HEK293 (cell line): ENCODE results near the gene SART3.

Source experiments
- YY1 ChIP-seq: fragments of 450-650 bp; formaldehyde crosslinking; IDR thresholded peaks from 2 replicates; pipeline ENCODE4 v1.5.1; 2018; ENCODE audit warnings: missing biosample characterization, missing genetic modification characterization
- ZBTB48 ChIP-seq: fragments of 450-650 bp; formaldehyde crosslinking; IDR thresholded peaks from 2 replicates; pipeline ENCODE4 v1.5.1; 2016; ENCODE audit warnings: missing biosample characterization, missing genetic modification characterization
- ZNF121 ChIP-seq: fragments of 450-650 bp; formaldehyde crosslinking; IDR thresholded peaks from 2 replicates; pipeline ENCODE4 v1.5.1; 2016; ENCODE audit warnings: missing biosample characterization, missing genetic modification characterization
- ZNF561 ChIP-seq: fragments of 450-650 bp; IDR thresholded peaks from 2 replicates; pipeline ENCODE4 v1.5.1; 2018; ENCODE audit warnings: missing biosample characterization, missing genetic modification characterization, borderline replicate concordance
- TF ChIP-seq, protein P1 (sequence below): fragments of 450-650 bp; formaldehyde crosslinking; IDR thresholded peaks from 2 replicates; pipeline ENCODE4 v1.5.1; 2016; ENCODE audit warnings: missing biosample characterization, missing genetic modification characterization
- TF ChIP-seq, protein P2 (sequence below): fragments of 450-650 bp; formaldehyde crosslinking; IDR thresholded peaks from 2 replicates; pipeline ENCODE4 v1.5.1; 2016; ENCODE audit warnings: missing biosample characterization, missing genetic modification characterization
- TF ChIP-seq, protein P3 (sequence below): fragments of 450-650 bp; formaldehyde crosslinking; IDR thresholded peaks from 2 replicates; pipeline ENCODE4 v1.5.1; 2016; ENCODE audit warnings: missing biosample characterization, missing genetic modification characterization, low read depth

DNA sequence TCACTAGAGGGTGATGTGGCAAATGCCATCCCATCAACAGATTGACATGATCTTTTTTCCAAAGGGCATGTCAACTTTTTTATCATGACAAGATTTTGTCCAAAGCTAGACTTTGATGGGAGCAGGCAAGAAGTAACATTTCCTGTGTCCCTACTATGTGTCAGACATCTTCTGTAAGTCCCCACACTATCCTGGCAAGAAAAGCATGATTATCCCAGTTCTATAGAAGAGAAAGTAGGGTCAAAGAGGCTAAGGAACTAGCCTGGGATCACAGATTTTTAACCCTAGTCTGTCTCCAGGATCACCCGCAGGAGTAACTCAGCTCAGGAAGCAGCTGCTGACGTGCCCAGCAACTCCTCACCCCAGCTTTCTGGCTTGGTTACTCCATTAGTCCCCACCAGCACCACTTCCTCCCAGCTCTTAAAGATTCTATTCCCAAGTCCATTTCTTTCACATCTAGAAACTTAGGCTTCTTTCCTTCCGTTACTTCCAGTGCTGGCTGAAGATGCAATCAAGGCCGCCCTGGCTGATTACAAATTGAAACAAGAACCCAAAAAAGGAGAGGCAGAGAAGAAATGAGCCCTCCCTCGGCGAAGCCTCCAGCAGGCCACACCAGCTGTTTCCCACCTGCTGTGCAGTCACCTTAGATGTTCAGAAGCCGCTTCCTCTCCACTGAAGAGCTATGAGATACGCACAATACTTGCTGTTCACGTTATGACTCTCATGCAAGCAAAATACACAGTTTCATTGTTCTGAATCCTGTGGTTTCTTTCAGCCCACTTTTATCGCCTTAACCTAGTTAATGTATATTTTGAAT lies 7.6 kb upstream of the SART3 start:
- TF ChIP-seq, protein P1, sequence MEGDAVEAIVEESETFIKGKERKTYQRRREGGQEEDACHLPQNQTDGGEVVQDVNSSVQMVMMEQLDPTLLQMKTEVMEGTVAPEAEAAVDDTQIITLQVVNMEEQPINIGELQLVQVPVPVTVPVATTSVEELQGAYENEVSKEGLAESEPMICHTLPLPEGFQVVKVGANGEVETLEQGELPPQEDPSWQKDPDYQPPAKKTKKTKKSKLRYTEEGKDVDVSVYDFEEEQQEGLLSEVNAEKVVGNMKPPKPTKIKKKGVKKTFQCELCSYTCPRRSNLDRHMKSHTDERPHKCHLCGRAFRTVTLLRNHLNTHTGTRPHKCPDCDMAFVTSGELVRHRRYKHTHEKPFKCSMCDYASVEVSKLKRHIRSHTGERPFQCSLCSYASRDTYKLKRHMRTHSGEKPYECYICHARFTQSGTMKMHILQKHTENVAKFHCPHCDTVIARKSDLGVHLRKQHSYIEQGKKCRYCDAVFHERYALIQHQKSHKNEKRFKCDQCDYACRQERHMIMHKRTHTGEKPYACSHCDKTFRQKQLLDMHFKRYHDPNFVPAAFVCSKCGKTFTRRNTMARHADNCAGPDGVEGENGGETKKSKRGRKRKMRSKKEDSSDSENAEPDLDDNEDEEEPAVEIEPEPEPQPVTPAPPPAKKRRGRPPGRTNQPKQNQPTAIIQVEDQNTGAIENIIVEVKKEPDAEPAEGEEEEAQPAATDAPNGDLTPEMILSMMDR (tag by site-specific recombination) = no peak
- TF ChIP-seq ZNF561 (tag by site-specific recombination) = no peak
- TF ChIP-seq, protein P2, sequence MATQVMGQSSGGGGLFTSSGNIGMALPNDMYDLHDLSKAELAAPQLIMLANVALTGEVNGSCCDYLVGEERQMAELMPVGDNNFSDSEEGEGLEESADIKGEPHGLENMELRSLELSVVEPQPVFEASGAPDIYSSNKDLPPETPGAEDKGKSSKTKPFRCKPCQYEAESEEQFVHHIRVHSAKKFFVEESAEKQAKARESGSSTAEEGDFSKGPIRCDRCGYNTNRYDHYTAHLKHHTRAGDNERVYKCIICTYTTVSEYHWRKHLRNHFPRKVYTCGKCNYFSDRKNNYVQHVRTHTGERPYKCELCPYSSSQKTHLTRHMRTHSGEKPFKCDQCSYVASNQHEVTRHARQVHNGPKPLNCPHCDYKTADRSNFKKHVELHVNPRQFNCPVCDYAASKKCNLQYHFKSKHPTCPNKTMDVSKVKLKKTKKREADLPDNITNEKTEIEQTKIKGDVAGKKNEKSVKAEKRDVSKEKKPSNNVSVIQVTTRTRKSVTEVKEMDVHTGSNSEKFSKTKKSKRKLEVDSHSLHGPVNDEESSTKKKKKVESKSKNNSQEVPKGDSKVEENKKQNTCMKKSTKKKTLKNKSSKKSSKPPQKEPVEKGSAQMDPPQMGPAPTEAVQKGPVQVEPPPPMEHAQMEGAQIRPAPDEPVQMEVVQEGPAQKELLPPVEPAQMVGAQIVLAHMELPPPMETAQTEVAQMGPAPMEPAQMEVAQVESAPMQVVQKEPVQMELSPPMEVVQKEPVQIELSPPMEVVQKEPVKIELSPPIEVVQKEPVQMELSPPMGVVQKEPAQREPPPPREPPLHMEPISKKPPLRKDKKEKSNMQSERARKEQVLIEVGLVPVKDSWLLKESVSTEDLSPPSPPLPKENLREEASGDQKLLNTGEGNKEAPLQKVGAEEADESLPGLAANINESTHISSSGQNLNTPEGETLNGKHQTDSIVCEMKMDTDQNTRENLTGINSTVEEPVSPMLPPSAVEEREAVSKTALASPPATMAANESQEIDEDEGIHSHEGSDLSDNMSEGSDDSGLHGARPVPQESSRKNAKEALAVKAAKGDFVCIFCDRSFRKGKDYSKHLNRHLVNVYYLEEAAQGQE (tag by site-specific recombination) = no peak
- no peak for TF ChIP-seq ZNF121
- no peak for TF ChIP-seq ZBTB48
- TF ChIP-seq, protein P3, sequence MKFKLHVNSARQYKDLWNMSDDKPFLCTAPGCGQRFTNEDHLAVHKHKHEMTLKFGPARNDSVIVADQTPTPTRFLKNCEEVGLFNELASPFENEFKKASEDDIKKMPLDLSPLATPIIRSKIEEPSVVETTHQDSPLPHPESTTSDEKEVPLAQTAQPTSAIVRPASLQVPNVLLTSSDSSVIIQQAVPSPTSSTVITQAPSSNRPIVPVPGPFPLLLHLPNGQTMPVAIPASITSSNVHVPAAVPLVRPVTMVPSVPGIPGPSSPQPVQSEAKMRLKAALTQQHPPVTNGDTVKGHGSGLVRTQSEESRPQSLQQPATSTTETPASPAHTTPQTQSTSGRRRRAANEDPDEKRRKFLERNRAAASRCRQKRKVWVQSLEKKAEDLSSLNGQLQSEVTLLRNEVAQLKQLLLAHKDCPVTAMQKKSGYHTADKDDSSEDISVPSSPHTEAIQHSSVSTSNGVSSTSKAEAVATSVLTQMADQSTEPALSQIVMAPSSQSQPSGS (tag by site-specific recombination) = no peak
- TF ChIP-seq YY1 (tag by site-specific recombination) = no peak
